HUES6 (cell line): Measurements from ENCODE around the gene BCAS3.
"Not testable (repeated sequence)": the region's sequence is repeated elsewhere in the genome, so short reads cannot be mapped to it uniquely, and the experiment has no call there.

ENCODE experiments used
- H3K27ac ChIP-seq: 2 replicates; pipeline ENCODE4 v1.7.0; 2013; ENCODE audit warnings: low read depth, mild to moderate bottlenecking, low read length, inconsistent platforms
- H3K27me3 ChIP-seq: 2 replicates; pipeline ENCODE4 v1.6.1; 2013; ENCODE audit warnings: low read length; ENCODE audit not compliant: control insufficient read depth, insufficient read depth
- H3K36me3 ChIP-seq: 2 replicates; pipeline ENCODE4 v1.6.1; 2013; ENCODE audit warnings: low read length; ENCODE audit not compliant: control insufficient read depth, insufficient read depth
- H3K4me1 ChIP-seq: 2 replicates; pipeline ENCODE4 v1.6.1; 2013; ENCODE audit warnings: low read length; ENCODE audit not compliant: control insufficient read depth, insufficient read depth
- H3K4me3 ChIP-seq: 2 replicates; pipeline ENCODE4 v1.5.1; 2013; ENCODE audit warnings: low read depth, low read length
- H3K9ac ChIP-seq: one replicate; pipeline ENCODE4 v1.6.1; 2013; ENCODE audit warnings: mild to moderate bottlenecking, low read length
- H3K9me3 ChIP-seq: 2 replicates; pipeline ENCODE4 v1.6.1; 2013; ENCODE audit warnings: low read depth, low read length; ENCODE audit not compliant: control insufficient read depth, insufficient read depth

Gene BCAS3

GRCh38 chr17:60646701-60647100, 30.9 kb upstream of the BCAS3 start:
- H3K36me3 ChIP-seq: peaks cover 32% of the 10 kb centered on the region
- H3K4me1 ChIP-seq: no peaks in the 10 kb centered on the region
- no peak overlapping the region for H3K27ac ChIP-seq
- no peaks in the 10 kb centered on the region for H3K9me3 ChIP-seq
- no peaks in the 10 kb centered on the region for H3K27me3 ChIP-seq
- H3K9ac ChIP-seq: no peak overlapping the region
- no peak overlapping the region for H3K4me3 ChIP-seq

- H3K27me3 ChIP-seq: no peaks in the 10 kb centered on the region
- peaks cover 32% of the 10 kb centered on the region for H3K36me3 ChIP-seq
- no peak overlapping the region for H3K9ac ChIP-seq
- H3K4me3 ChIP-seq: no peak overlapping the region
- H3K9me3 ChIP-seq: no peaks in the 10 kb centered on the region
- no peaks in the 10 kb centered on the region for H3K4me1 ChIP-seq
- H3K27ac ChIP-seq: no peak overlapping the region
Measured at GRCh38 chr17:60647705-60648104, 29.9 kb upstream of the BCAS3 start.

GRCh38 chr17:60652454-60653247, 25.0 kb upstream of the BCAS3 start:
- Histone ChIP-seq H3K4me3 (no peak overlapping the region), H3K27me3 (no peaks in the 10 kb centered on the region), H3K36me3 (peaks cover 38% of the 10 kb centered on the region), H3K9ac (no peak overlapping the region), H3K4me1 (no peaks in the 10 kb centered on the region), H3K9me3 (no peaks in the 10 kb centered on the region), H3K27ac (no peak overlapping the region)

- Histone ChIP-seq H3K4me3 (no peak overlapping the region), H3K9ac (no peak overlapping the region), H3K4me1 (no peaks in the 10 kb centered on the region), H3K27ac (no peak overlapping the region), H3K9me3 (no peaks in the 10 kb centered on the region), H3K36me3 (peaks cover 32% of the 10 kb centered on the region), H3K27me3 (no peaks in the 10 kb centered on the region)
Measured at GRCh38 chr17:60653569-60653968, 24.1 kb upstream of the BCAS3 start.

GRCh38 chr17:60656499-60656898, 21.2 kb upstream of the BCAS3 start:
- no peak overlapping the region for H3K4me3 ChIP-seq
- peaks cover 10% of the 10 kb centered on the region for H3K36me3 ChIP-seq
- H3K27ac ChIP-seq: no peak overlapping the region
- H3K9me3 ChIP-seq: no peaks in the 10 kb centered on the region
- H3K27me3 ChIP-seq: no peaks in the 10 kb centered on the region
- H3K9ac ChIP-seq: no peak overlapping the region
- no peaks in the 10 kb centered on the region for H3K4me1 ChIP-seq

- Histone ChIP-seq H3K9ac (no peak overlapping the region), H3K4me3 (no peak overlapping the region), H3K9me3 (no peaks in the 10 kb centered on the region), H3K36me3 (peaks cover 15% of the 10 kb centered on the region), H3K27me3 (no peaks in the 10 kb centered on the region), H3K4me1 (no peaks in the 10 kb centered on the region), H3K27ac (no peak overlapping the region)
Measured at GRCh38 chr17:60659156-60659555, 18.5 kb upstream of the BCAS3 start.

- no peaks in the 10 kb centered on the region for H3K9me3 ChIP-seq
- no peak overlapping the region for H3K27ac ChIP-seq
- H3K9ac ChIP-seq: no peak overlapping the region
- no peak overlapping the region for H3K4me3 ChIP-seq
- no peaks in the 10 kb centered on the region for H3K4me1 ChIP-seq
- H3K27me3 ChIP-seq: no peaks in the 10 kb centered on the region
- peaks cover 26% of the 10 kb centered on the region for H3K36me3 ChIP-seq
Measured at GRCh38 chr17:60661489-60661888, 16.2 kb upstream of the BCAS3 start.

GRCh38 chr17:60664022-60664421, 13.6 kb upstream of the BCAS3 start:
- H3K9me3 ChIP-seq: no peaks in the 10 kb centered on the region
- no peaks in the 10 kb centered on the region for H3K27me3 ChIP-seq
- no peak overlapping the region for H3K9ac ChIP-seq
- no peak overlapping the region for H3K4me3 ChIP-seq
- no peaks in the 10 kb centered on the region for H3K4me1 ChIP-seq
- no peak overlapping the region for H3K27ac ChIP-seq
- H3K36me3 ChIP-seq: peaks cover 19% of the 10 kb centered on the region

- H3K27ac ChIP-seq: no peak overlapping the region
- H3K27me3 ChIP-seq: no peaks in the 10 kb centered on the region
- no peak overlapping the region for H3K9ac ChIP-seq
- H3K36me3 ChIP-seq: peaks cover 16% of the 10 kb centered on the region
- H3K4me1 ChIP-seq: no peaks in the 10 kb centered on the region
- H3K4me3 ChIP-seq: no peak overlapping the region
- no peaks in the 10 kb centered on the region for H3K9me3 ChIP-seq
Measured at GRCh38 chr17:60665602-60666001, 12.0 kb upstream of the BCAS3 start.

- H3K4me1 ChIP-seq, H3K9me3 ChIP-seq, H3K27me3 ChIP-seq, H3K4me3 ChIP-seq, H3K27ac ChIP-seq, H3K9ac ChIP-seq: not testable (repeated sequence)
- H3K36me3 ChIP-seq: peaks cover 12% of the 10 kb centered on the region
Measured at GRCh38 chr17:60668741-60669140, 8.9 kb upstream of the BCAS3 start.

GRCh38 chr17:60671482-60671881, 6.2 kb upstream of the BCAS3 start:
- no peak overlapping the region for H3K9ac ChIP-seq
- H3K27ac ChIP-seq: no peak overlapping the region
- no peaks in the 10 kb centered on the region for H3K9me3 ChIP-seq
- H3K36me3 ChIP-seq: no peaks in the 10 kb centered on the region
- H3K4me1 ChIP-seq: no peaks in the 10 kb centered on the region
- no peaks in the 10 kb centered on the region for H3K27me3 ChIP-seq
- H3K4me3 ChIP-seq: no peak overlapping the region
